GM23338 (cell line): Measurements from ENCODE around the gene LFNG. TPM values are rescaled to one million over a fixed set of nuclear protein-coding genes. Genes with fewer than 3 reads are reported as not detected.

Source experiments
- ATAC-seq: fragments of 200-7000 bp; cut with Tn5 transposase; 3 replicates; pipeline ENCODE4 v1.9.1; 2020
- DNase-seq: peaks from one replicate; pipeline ENCODE4 v3.0.0-alpha.2; 2015; ENCODE audit warnings: low spot score
- H2AFZ ChIP-seq: fragments of 200-600 bp; sonication (generic); 2 replicates; pipeline ENCODE4 v1.8.0; 2016; ENCODE audit warnings: antibody characterized with exemption, mild to moderate bottlenecking, moderate library complexity
- H3F3A ChIP-seq: fragments of 200-600 bp; sonication (generic); replicated peaks from 2 replicates; pipeline ENCODE4 v1.8.0; 2017; ENCODE audit warnings: antibody characterized with exemption, mixed run types, low read depth
- H3K27ac ChIP-seq: fragments of 200-600 bp; sonication (generic); 2 replicates; pipeline ENCODE4 v1.6.1; 2016; ENCODE audit warnings: low read depth
- H3K27me3 ChIP-seq: fragments of 200-600 bp; sonication (generic); 2 replicates; pipeline ENCODE4 v1.8.0; 2016; ENCODE audit warnings: mild to moderate bottlenecking, mixed run types, moderate library complexity; ENCODE audit not compliant: insufficient read depth
- H3K36me3 ChIP-seq: fragments of 200-600 bp; sonication (generic); 2 replicates; pipeline ENCODE4 v1.8.0; 2016; ENCODE audit warnings: mild to moderate bottlenecking; ENCODE audit not compliant: insufficient read depth
- H3K4me1 ChIP-seq: fragments of 200-600 bp; sonication (generic); 2 replicates; pipeline ENCODE4 v1.8.0; 2016; ENCODE audit warnings: mild to moderate bottlenecking, moderate library complexity; ENCODE audit not compliant: insufficient read depth
- H3K4me2 ChIP-seq: fragments of 200-600 bp; sonication (generic); 2 replicates; pipeline ENCODE4 v1.7.1; 2017; ENCODE audit warnings: mixed run types
- H3K4me3 ChIP-seq: fragments of 200-600 bp; sonication (generic); 2 replicates; pipeline ENCODE4 v1.6.1; 2016; ENCODE audit warnings: mixed run types
- H3K79me2 ChIP-seq: fragments of 200-600 bp; sonication (generic); replicated peaks from 2 replicates; pipeline ENCODE4 v1.8.0; 2017; ENCODE audit warnings: mild to moderate bottlenecking; ENCODE audit not compliant: insufficient read depth
- H3K9me2 ChIP-seq: fragments of 200-600 bp; sonication (generic); 2 replicates; pipeline ENCODE4 v1.8.0; 2017; ENCODE audit not compliant: insufficient read depth
- H4K20me1 ChIP-seq: fragments of 200-600 bp; sonication (generic); replicated peaks from 2 replicates; pipeline ENCODE4 v1.8.0; 2017; ENCODE audit warnings: mild to moderate bottlenecking; ENCODE audit not compliant: insufficient read depth
- H3K27ac Mint-ChIP-seq: 2 replicates; pipeline ENCODE4 v1.8.0; 2020; ENCODE audit warnings: inconsistent platforms, mild to moderate bottlenecking, moderate library complexity, mixed read lengths
- H3K27me3 Mint-ChIP-seq: 3 replicates; pipeline ENCODE4 v1.8.0; 2022; ENCODE audit warnings: low read depth, mild to moderate bottlenecking, moderate library complexity, mixed read lengths, inconsistent platforms; ENCODE audit not compliant: insufficient read depth, poor library complexity
- H3K36me3 Mint-ChIP-seq: 3 replicates; pipeline ENCODE4 v1.8.0; 2021; ENCODE audit warnings: low read depth, mild to moderate bottlenecking, inconsistent platforms, moderate library complexity, mixed read lengths
- H3K4me1 Mint-ChIP-seq: 3 replicates; pipeline ENCODE4 v1.8.0; 2020; ENCODE audit warnings: mild to moderate bottlenecking, inconsistent platforms, mixed read lengths
- H3K4me3 Mint-ChIP-seq: 3 replicates; pipeline ENCODE4 v1.8.0; 2021; ENCODE audit warnings: moderate library complexity, mild to moderate bottlenecking, inconsistent platforms, mixed read lengths
- H3K9me3 Mint-ChIP-seq: 3 replicates; pipeline ENCODE4 v1.8.0; 2020; ENCODE audit warnings: moderate library complexity, mild to moderate bottlenecking, inconsistent platforms, mixed read lengths
- CREB1 ChIP-seq: fragments of 250-450 bp; sonication (Bioruptor Pico); IDR thresholded peaks from 2 replicates; pipeline ENCODE4 v1.5.0; 2020; ENCODE audit warnings: low read depth, mild to moderate bottlenecking, moderate library complexity
- CTCF ChIP-seq, 2 experiments: fragments of 200-600 bp in 1 of 2; sonication (generic) in 1 of 2; conservative IDR thresholded peaks; 2 replicates each; pipeline versions ENCODE4 v1.5.1 to v1.6.1; 2016 to 2017; ENCODE audit warnings: antibody characterized with exemption in 2 of 2, low read depth in 2 of 2, mild to moderate bottlenecking in 2 of 2, moderate library complexity in 1 of 2
- EZH2 ChIP-seq: fragments of 200-600 bp; sonication (generic); IDR thresholded peaks from one replicate; pipeline ENCODE4 v1.8.0; 2017; ENCODE audit warnings: antibody characterized with exemption, mild to moderate bottlenecking, low read depth; ENCODE audit not compliant: unreplicated experiment
- EZH2phosphoT487 ChIP-seq: fragments of 200-600 bp; sonication (generic); IDR thresholded peaks from one replicate; pipeline ENCODE4 v1.8.1; 2018; ENCODE audit warnings: antibody characterized with exemption; ENCODE audit not compliant: unreplicated experiment
- JUNB ChIP-seq: IDR thresholded peaks from one replicate; pipeline ENCODE4 v1.6.1; 2016; ENCODE audit warnings: antibody characterized with exemption; ENCODE audit not compliant: unreplicated experiment
- NANOG ChIP-seq: IDR thresholded peaks from 2 replicates; pipeline ENCODE4 v1.6.1; 2016; ENCODE audit warnings: antibody characterized with exemption, borderline replicate concordance
- POLR2AphosphoS5 ChIP-seq: IDR thresholded peaks from 2 replicates; pipeline ENCODE4 v1.6.1; 2016; ENCODE audit warnings: antibody characterized with exemption, low read depth
- REST ChIP-seq: IDR thresholded peaks from one replicate; pipeline ENCODE4 v1.6.1; 2018; ENCODE audit warnings: antibody characterized with exemption; ENCODE audit not compliant: unreplicated experiment
- STAT1 ChIP-seq: IDR thresholded peaks from one replicate; pipeline ENCODE4 v1.6.1; 2016; ENCODE audit warnings: antibody characterized with exemption; ENCODE audit not compliant: unreplicated experiment
- ZNF114 ChIP-seq: fragments of 250-450 bp; sonication (Bioruptor Pico); IDR thresholded peaks from 2 replicates; pipeline ENCODE4 v1.5.0; 2020; ENCODE audit warnings: mild to moderate bottlenecking, moderate library complexity
- ZNF331 ChIP-seq: fragments of 250-450 bp; sonication (Bioruptor Pico); IDR thresholded peaks from 2 replicates; pipeline ENCODE4 v1.5.0; 2020; ENCODE audit warnings: low read depth, mild to moderate bottlenecking, moderate library complexity
- polyA plus RNA-seq: library from polyadenylated mRNA; unstranded; fragments of >200 nt; fragmentation: Nextera tagmentation; extraction: Ambion mirVana; gene quantifications from 2 replicates; pipeline ENCODE4 v1.2.1, GENCODE V29; 2016
- total RNA-seq: library from RNA; depleted of rRNA; stranded (reverse); fragments of >200 nt; shearing (Covaris generic); gene quantifications from 2 replicates; pipeline ENCODE4 v1.2.3, GENCODE V29; 2014
- TF ChIP-seq, protein P1 (sequence below): fragments of 250-450 bp; sonication (Bioruptor Pico); IDR thresholded peaks from 2 replicates; pipeline ENCODE4 v1.5.0; 2020; ENCODE audit warnings: mild to moderate bottlenecking, moderate library complexity

The LFNG gene
- total and polyA plus RNA-seq, 2 experiments from 2014 or later: 1.7 to 35.4 TPM

DNA sequence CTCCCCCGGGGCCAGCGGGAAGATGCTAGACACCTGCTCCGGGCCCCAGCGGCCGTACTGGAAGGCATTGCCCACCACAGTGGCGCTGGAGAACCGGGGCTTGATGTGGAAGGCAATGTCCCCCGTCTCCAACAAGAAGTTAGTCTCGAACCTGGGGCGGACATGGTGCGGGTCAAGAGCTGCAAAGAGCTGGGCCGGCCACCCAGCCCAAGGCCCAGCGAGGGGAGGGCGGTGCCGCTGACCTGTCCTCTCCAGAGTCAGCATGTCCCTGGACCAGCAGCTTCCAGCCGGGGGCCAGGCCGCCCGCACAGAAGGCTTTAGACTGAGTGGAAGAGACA, 43.9 kb upstream of the LFNG start (continued):
- TF ChIP-seq ZNF331: no peak
- no peak for TF ChIP-seq CREB1 (CRISPR knock-in tag)
- TF ChIP-seq ZNF114: no peak
- no peak for TF ChIP-seq STAT1

- Histone ChIP-seq H3K4me1 (peaks cover 3% of the 10 kb centered on the region; the same call in 1 of the 2 replicates), H3K4me2 (no peak within 1 kb of the TSS), H2AFZ (no peak within 1 kb of the TSS), H3K27ac (no peak within 1 kb of the TSS), H3K36me3 (no peaks in the 10 kb centered on the region), H3K9me2 (no peaks in the 10 kb centered on the region), H3K27me3 (no peaks in the 10 kb centered on the region), H3F3A (no peaks in the 10 kb centered on the region), H3K79me2 (no peaks in the 10 kb centered on the region), H3K4me3 (no peak within 1 kb of the TSS), H4K20me1 (no peaks in the 10 kb centered on the region)
- Mint-ChIP-seq H3K9me3 (no peaks in the 10 kb centered on the region), H3K27me3 (peaks cover 14% of the 10 kb centered on the region), H3K4me1 (peaks cover 20% of the 10 kb centered on the region), H3K36me3 (no peaks in the 10 kb centered on the region; the same call in 2 of the 3 replicates), H3K4me3 (no peak within 1 kb of the TSS), H3K27ac (no peak within 1 kb of the TSS; the same call in 1 of the 2 replicates)
- no peak for ATAC-seq
- no peak for TF ChIP-seq CREB1 (CRISPR knock-in tag)
- TF ChIP-seq REST: no peak
- TF ChIP-seq CTCF (conservative IDR thresholded peaks at IDR 0.05; ENCODE audit: low read depth in 2 of 2): no peak
- TF ChIP-seq EZH2: no peak
- no peak for TF ChIP-seq POLR2AphosphoS5
- TF ChIP-seq JUNB: no peak
- TF ChIP-seq EZH2phosphoT487: no peak
- TF ChIP-seq NANOG: no peak
- TF ChIP-seq, protein P1, sequence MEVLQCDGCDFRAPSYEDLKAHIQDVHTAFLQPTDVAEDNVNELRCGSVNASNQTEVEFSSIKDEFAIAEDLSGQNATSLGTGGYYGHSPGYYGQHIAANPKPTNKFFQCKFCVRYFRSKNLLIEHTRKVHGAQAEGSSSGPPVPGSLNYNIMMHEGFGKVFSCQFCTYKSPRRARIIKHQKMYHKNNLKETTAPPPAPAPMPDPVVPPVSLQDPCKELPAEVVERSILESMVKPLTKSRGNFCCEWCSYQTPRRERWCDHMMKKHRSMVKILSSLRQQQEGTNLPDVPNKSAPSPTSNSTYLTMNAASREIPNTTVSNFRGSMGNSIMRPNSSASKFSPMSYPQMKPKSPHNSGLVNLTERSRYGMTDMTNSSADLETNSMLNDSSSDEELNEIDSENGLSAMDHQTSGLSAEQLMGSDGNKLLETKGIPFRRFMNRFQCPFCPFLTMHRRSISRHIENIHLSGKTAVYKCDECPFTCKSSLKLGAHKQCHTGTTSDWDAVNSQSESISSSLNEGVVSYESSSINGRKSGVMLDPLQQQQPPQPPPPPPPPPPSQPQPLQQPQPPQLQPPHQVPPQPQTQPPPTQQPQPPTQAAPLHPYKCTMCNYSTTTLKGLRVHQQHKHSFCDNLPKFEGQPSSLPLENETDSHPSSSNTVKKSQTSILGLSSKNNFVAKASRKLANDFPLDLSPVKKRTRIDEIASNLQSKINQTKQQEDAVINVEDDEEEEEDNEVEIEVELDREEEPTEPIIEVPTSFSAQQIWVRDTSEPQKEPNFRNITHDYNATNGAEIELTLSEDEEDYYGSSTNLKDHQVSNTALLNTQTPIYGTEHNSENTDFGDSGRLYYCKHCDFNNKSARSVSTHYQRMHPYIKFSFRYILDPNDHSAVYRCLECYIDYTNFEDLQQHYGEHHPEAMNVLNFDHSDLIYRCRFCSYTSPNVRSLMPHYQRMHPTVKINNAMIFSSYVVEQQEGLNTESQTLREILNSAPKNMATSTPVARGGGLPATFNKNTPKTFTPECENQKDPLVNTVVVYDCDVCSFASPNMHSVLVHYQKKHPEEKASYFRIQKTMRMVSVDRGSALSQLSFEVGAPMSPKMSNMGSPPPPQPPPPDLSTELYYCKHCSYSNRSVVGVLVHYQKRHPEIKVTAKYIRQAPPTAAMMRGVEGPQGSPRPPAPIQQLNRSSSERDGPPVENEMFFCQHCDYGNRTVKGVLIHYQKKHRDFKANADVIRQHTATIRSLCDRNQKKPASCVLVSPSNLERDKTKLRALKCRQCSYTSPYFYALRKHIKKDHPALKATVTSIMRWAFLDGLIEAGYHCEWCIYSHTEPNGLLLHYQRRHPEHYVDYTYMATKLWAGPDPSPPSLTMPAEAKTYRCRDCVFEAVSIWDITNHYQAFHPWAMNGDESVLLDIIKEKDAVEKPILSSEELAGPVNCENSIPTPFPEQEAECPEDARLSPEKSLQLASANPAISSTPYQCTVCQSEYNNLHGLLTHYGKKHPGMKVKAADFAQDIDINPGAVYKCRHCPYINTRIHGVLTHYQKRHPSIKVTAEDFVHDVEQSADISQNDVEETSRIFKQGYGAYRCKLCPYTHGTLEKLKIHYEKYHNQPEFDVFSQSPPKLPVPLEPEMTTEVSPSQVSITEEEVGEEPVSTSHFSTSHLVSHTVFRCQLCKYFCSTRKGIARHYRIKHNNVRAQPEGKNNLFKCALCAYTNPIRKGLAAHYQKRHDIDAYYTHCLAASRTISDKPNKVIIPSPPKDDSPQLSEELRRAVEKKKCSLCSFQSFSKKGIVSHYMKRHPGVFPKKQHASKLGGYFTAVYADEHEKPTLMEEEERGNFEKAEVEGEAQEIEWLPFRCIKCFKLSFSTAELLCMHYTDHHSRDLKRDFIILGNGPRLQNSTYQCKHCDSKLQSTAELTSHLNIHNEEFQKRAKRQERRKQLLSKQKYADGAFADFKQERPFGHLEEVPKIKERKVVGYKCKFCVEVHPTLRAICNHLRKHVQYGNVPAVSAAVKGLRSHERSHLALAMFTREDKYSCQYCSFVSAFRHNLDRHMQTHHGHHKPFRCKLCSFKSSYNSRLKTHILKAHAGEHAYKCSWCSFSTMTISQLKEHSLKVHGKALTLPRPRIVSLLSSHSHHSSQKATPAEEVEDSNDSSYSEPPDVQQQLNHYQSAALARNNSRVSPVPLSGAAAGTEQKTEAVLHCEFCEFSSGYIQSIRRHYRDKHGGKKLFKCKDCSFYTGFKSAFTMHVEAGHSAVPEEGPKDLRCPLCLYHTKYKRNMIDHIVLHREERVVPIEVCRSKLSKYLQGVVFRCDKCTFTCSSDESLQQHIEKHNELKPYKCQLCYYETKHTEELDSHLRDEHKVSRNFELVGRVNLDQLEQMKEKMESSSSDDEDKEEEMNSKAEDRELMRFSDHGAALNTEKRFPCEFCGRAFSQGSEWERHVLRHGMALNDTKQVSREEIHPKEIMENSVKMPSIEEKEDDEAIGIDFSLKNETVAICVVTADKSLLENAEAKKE (CRISPR knock-in tag): no peak
- no peak for DNase-seq
Measured at GRCh38 chr7:2476298-2476697, 43.3 kb upstream of the LFNG start, which contains the start of gene GRIFIN. Gene GRIFIN (minus strand): TSS chr7:2476398. CDS start chr7:2476383, 15 bp downstream.
